Endothelial cell of umbilical vein (primary cell): ENCODE results near the gene POLD3. TPM values are rescaled to one million over a fixed set of nuclear protein-coding genes. Genes with fewer than 3 reads are reported as not detected.

ENCODE experiments used
- BruUV-seq: library from RNA; stranded (reverse); fragments of 400-500 nt; replicated peaks from 2 replicates; lab custom pipeline; 2021; lab: Mats Ljungman, UMichigan
- CTCF ChIA-PET: fragments of 300-600, 350-600 bp; sonication (Branson Sonifier 250); formaldehyde crosslinking; loops from one replicate; lab custom pipeline; 2021; ENCODE audit warnings: antibody characterized with exemption, inconsistent platforms; lab: Charles Lee
- POLR2A ChIA-PET: fragments of 300-600, 350-600 bp; sonication (Branson Sonifier 250); formaldehyde crosslinking; loops from one replicate; lab custom pipeline; 2021; ENCODE audit warnings: antibody characterized with exemption, inconsistent platforms; lab: Charles Lee
- DNase-seq: peaks from one replicate; pipeline ENCODE4 v3.0.0-alpha.2; 2011; ENCODE audit warnings: low read depth, low spot score
- FAIRE-seq: peaks from 2 replicates; lab custom pipeline; 2011; peaks lifted over from hg19 to GRCh38; lab: Jason Lieb, UNC
- H2AFZ ChIP-seq: 2 replicates; pipeline ENCODE4 v1.6.0; 2012; ENCODE audit warnings: low read depth, low read length, control low read depth, inconsistent platforms
- H3K27ac ChIP-seq: 2 replicates; pipeline ENCODE4 v1.5.1; 2011; ENCODE audit warnings: low read depth, mild to moderate bottlenecking, control low read depth, low read length, moderate library complexity; ENCODE audit not compliant: insufficient read depth
- H3K27me3 ChIP-seq, 2 experiments: 2 replicates each; pipeline versions ENCODE4 v1.6.0 to v1.6.1; 2011; ENCODE audit warnings: low read length in 2 of 2, mixed read lengths in 1 of 2; ENCODE audit not compliant: control insufficient read depth in 2 of 2, insufficient read depth in 2 of 2
- H3K36me3 ChIP-seq, 2 experiments: 2 replicates in 1 of 2; 3 replicates in 1 of 2; pipeline ENCODE4 v1.5.1; 2011; ENCODE audit warnings: low read length in 2 of 2, mild to moderate bottlenecking in 1 of 2, moderate library complexity in 1 of 2; ENCODE audit not compliant: control insufficient read depth in 2 of 2, insufficient read depth in 2 of 2; ENCODE audit errors: extremely low read depth in 1 of 2
- H3K4me1 ChIP-seq: 3 replicates; pipeline ENCODE4 v1.5.1; 2011; ENCODE audit warnings: mild to moderate bottlenecking, low read length; ENCODE audit not compliant: control insufficient read depth, insufficient read depth; ENCODE audit errors: extremely low read depth
- H3K4me2 ChIP-seq: 2 replicates; pipeline ENCODE4 v1.6.1; 2011; ENCODE audit warnings: low read length, control low read depth, mixed read lengths; ENCODE audit not compliant: insufficient read depth
- H3K4me3 ChIP-seq, 3 experiments: fragments of 200-600 bp in 1 of 3; sonication (generic), shearing (Covaris generic) in 1 of 3; replicated peaks in 1 of 3; 2 replicates each; pipeline ENCODE4 v1.5.1; 2011 to 2016; ENCODE audit warnings: control low read depth in 3 of 3, low read length in 3 of 3, mild to moderate bottlenecking in 2 of 3, inconsistent platforms in 1 of 3, low read depth in 1 of 3, moderate library complexity in 1 of 3; ENCODE audit not compliant: insufficient read depth in 1 of 3
- H3K79me2 ChIP-seq: 2 replicates; pipeline ENCODE4 v1.6.0; 2012; ENCODE audit warnings: low read length, inconsistent platforms; ENCODE audit not compliant: control insufficient read depth, insufficient read depth
- H3K9ac ChIP-seq: replicated peaks from 2 replicates; pipeline ENCODE3; 2011; ENCODE audit warnings: low read length, control low read depth; ENCODE audit not compliant: insufficient read depth; ENCODE audit errors: extremely low read depth
- H3K9me1 ChIP-seq: replicated peaks from 3 replicates; pipeline ENCODE4 v1.6.0; 2011; ENCODE audit warnings: mild to moderate bottlenecking, low read length; ENCODE audit not compliant: control insufficient read depth, insufficient read depth; ENCODE audit errors: extremely low read depth
- H3K9me3 ChIP-seq: replicated peaks from 2 replicates; pipeline ENCODE4 v1.5.1; 2012; ENCODE audit warnings: low read length, inconsistent platforms; ENCODE audit not compliant: control insufficient read depth, insufficient read depth
- H4K20me1 ChIP-seq: replicated peaks from 2 replicates; pipeline ENCODE3; 2011; ENCODE audit warnings: mild to moderate bottlenecking, low read length; ENCODE audit not compliant: control insufficient read depth, insufficient read depth; ENCODE audit errors: extremely low read depth
- CTCF ChIP-seq, 2 donors: IDR thresholded peaks; 1 replicate in 1 of 2; 2 replicates in 1 of 2; pipeline ENCODE4 v1.5.1; 2011; ENCODE audit warnings: low read length in 2 of 2, mild to moderate bottlenecking in 2 of 2, moderate library complexity in 2 of 2, control low read depth in 1 of 2, inconsistent platforms in 1 of 2, low read depth in 1 of 2; ENCODE audit not compliant: insufficient read depth in 1 of 2; ENCODE audit errors: extremely low read depth in 1 of 2
- EZH2 ChIP-seq: IDR thresholded peaks from 2 replicates; pipeline ENCODE4 v1.6.1; 2012; ENCODE audit warnings: borderline replicate concordance, low read depth, mild to moderate bottlenecking, moderate library complexity, low read length, inconsistent platforms; ENCODE audit not compliant: severe bottlenecking
- FOS ChIP-seq: IDR thresholded peaks from 2 replicates; pipeline ENCODE4 v1.6.1; 2011; ENCODE audit warnings: mild to moderate bottlenecking, low read length, moderate library complexity, borderline replicate concordance; ENCODE audit not compliant: insufficient read depth
- GATA2 ChIP-seq: IDR thresholded peaks from 2 replicates; pipeline ENCODE4 v1.7.0; 2011; ENCODE audit warnings: low read depth, mild to moderate bottlenecking, moderate library complexity, mixed read lengths, low read length; ENCODE audit not compliant: insufficient read length, insufficient read depth
- JUN ChIP-seq: IDR thresholded peaks from 2 replicates; pipeline ENCODE4 v1.6.1; 2011; ENCODE audit warnings: borderline replicate concordance, low read depth; ENCODE audit not compliant: insufficient read length, insufficient read depth
- MAX ChIP-seq: IDR thresholded peaks from 2 replicates; pipeline ENCODE4 v1.6.1; 2011; ENCODE audit not compliant: insufficient read depth, insufficient read length
- MYC ChIP-seq: IDR thresholded peaks from one replicate; pipeline ENCODE4 v1.6.1; 2011; ENCODE audit warnings: mild to moderate bottlenecking, low read depth, low read length
- POLR2AphosphoS5 ChIP-seq: IDR thresholded peaks from 2 replicates; pipeline ENCODE4 v1.6.1; 2012; ENCODE audit warnings: low read depth, mild to moderate bottlenecking, control low read depth, low read length, moderate library complexity; ENCODE audit not compliant: insufficient read depth
- dilution Hi-C: fragments of 300-500 bp; cut with MboI; formaldehyde crosslinking; loops from one replicate; pipeline ENCODE4 v1.15.0; 2019; ENCODE audit warnings: low sequenced_read_pairs; ENCODE audit not compliant: extremely low pct_ligation_motif_present
- intact Hi-C: fragments of 100-400 bp; cut with micrococcal nuclease; formaldehyde crosslinking; loops from one replicate; pipeline ENCODE4 v1.10.0; 2022
- polyA plus RNA-seq, 4 experiments: library from polyadenylated mRNA; depleted of rRNA in 3 of 4; stranded (reverse) in 3 of 4; unstranded in 1 of 4; fragments of >200 nt; gene quantifications; 2 replicates each; pipeline versions ENCODE4 v1.2.1 to v1.2.3, GENCODE V29; 2011 to 2012; ENCODE audit warnings: missing spikeins in 1 of 4
- total RNA-seq: library from RNA; stranded (reverse); gene quantifications from 2 replicates; pipeline ENCODE4 v1.2.3, GENCODE V29; 2021

POLD3 gene
- total and polyA plus RNA-seq, 2 donors (not counting 3 experiments of a cell fraction or from before 2014, with no cell fraction given) = 8.9 to 25.2 TPM

GRCh38 chr11:74676596-74676995, 84.2 kb downstream of the POLD3 start:
- no TSS peak for BruUV-seq
- Histone ChIP-seq H4K20me1 (no peaks in the 10 kb centered on the region), H3K79me2 (no peaks in the 10 kb centered on the region), H3K4me2 (no peak overlapping the region), H3K27ac (no peak overlapping the region), H3K27me3 (no peaks in the 10 kb centered on the region), H3K4me1 (no peaks in the 10 kb centered on the region), H2AFZ (no peak overlapping the region), H3K36me3 (no peaks in the 10 kb centered on the region), H3K9me1 (no peaks in the 10 kb centered on the region), H3K9me3 (no peaks in the 10 kb centered on the region), H3K9ac (no peak overlapping the region), H3K4me3 (no peak overlapping the region)
- TF ChIP-seq MYC = no peak
- TF ChIP-seq FOS = no peak
- TF ChIP-seq CTCF (IDR thresholded peaks at IDR 0.05; ENCODE audit: extremely low read depth in 1 of 2, insufficient read depth in 1 of 2, low read depth in 1 of 2, low read length in 2 of 2) = no peak
- no peak for TF ChIP-seq GATA2
- TF ChIP-seq MAX = no peak
- TF ChIP-seq EZH2 = no peak
- no peak for TF ChIP-seq POLR2AphosphoS5
- no peak for TF ChIP-seq JUN
- dilution Hi-C loops (no loop called here), intact Hi-C loops (no loop called here)
- ChIA-PET CTCF (interaction anchor here (0.8 to 5.3 kb wide), 4 partner anchors 10 to 68 kb away, joined by 3 to 31 read pairs (median 4); no protein-coding TSS in a partner anchor), POLR2A (no interaction called here)
- no peak for FAIRE-seq
- no peak for DNase-seq
